H1 (cell line): ENCODE results near the gene CCL26. TPM values are rescaled to one million over a fixed set of nuclear protein-coding genes. Genes with fewer than 3 reads are reported as not detected.

Experiments used
- CBX8 ChIP-seq: fragments of 300-800, 300-1000 bp; sonication (generic); IDR thresholded peaks from 2 replicates; pipeline ENCODE4 v1.7.1; 2016; ENCODE audit warnings: low read depth, low read length, borderline replicate concordance
- CREB1 ChIP-seq: IDR thresholded peaks from 2 replicates; pipeline ENCODE4 v1.6.1; 2012; ENCODE audit warnings: inconsistent platforms
- EZH2 ChIP-seq: fragments of 200-600 bp; sonication (generic); IDR thresholded peaks from 2 replicates; pipeline ENCODE4 v1.7.1; 2012; ENCODE audit warnings: low read depth, mild to moderate bottlenecking, moderate library complexity, low read length, inconsistent platforms; ENCODE audit not compliant: severe bottlenecking
- SIRT6 ChIP-seq: IDR thresholded peaks from one replicate; pipeline ENCODE4 v1.7.1; 2012; ENCODE audit warnings: low read length, inconsistent platforms
- polyA plus RNA-seq, 7 experiments: library from polyadenylated mRNA; depleted of rRNA in 3 of 7; stranded (reverse) in 5 of 7; unstranded in 2 of 7; fragments of >200 nt in 5 of 7; fragments of 200-250 nt in 2 of 7; gene quantifications; 1 replicate in 5 of 7; 2 replicates in 1 of 7; 4 replicates in 1 of 7; pipeline versions ENCODE4 v1.2.1 to v1.2.3, GENCODE V29; 2011 to 2013; ENCODE audit warnings: missing spikeins in 2 of 7, mixed read lengths in 2 of 7
- total RNA-seq: library from RNA; stranded (reverse); fragmentation: NEBNext Ultra II Directional; extraction: Animal tissue kit (Norgen Biotek cat#: 25700); gene quantifications from 2 replicates; pipeline ENCODE4 v1.2.1, GENCODE V29; 2021

CCL26 gene
- total and polyA plus RNA-seq, 2 of the 8 experiments (the other 6 are each of a cell fraction or from before 2014, with no cell fraction given), result 8.7 to 14.9 TPM

GRCh38 chr7:75723444-75723843, 48.6 kb downstream of the CCL26 start (continued):
- no peak for TF ChIP-seq SIRT6
- no peak for TF ChIP-seq CBX8
- TF ChIP-seq CREB1, result no peak
- no peak for TF ChIP-seq EZH2
